Measurements from ENCODE around the gene ZSCAN9.

DNA sequence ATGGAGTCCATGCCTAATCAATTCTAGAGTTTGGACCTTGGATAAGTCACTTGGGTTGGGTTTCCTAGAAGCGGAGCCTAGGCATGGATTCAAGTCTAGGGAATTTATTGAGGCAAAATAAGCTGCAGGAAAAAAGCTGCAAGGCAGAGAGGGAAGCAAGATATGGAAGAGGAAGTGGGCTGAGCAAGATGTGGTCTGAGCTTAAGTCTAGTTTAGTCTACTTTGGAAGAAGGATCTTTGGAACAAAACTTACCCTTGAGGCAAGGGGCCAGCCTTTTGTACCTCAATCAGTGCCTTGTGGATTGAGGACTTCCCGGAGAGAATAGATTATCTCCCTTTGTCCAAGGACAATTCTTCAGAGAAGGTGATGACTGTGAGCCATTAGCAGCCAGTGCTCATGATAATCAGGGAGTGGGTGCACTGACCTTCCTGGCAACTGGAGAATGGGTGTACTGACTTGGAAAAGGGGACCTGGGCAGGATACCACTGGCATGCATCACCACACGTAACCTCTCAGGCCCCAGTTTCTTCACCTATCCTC is 10.9 kb downstream of the ZSCAN9 start:
- TF ChIP-seq POLR2A (IDR thresholded peaks at IDR 0.05), result no peak
- TF ChIP-seq CTCF (IDR thresholded peaks at IDR 0.05), result no peak

Measured in testis (tissue), 2 donors.